GM12878 (cell line): Measurements from ENCODE around the gene C1RL. TPM values are rescaled to one million over a fixed set of nuclear protein-coding genes. Genes with fewer than 3 reads are reported as not detected.

Experiments
- ATAC-seq: fragments of 200-7000 bp; cut with Tn5 transposase; 3 replicates; pipeline ENCODE4 v1.9.1; 2020; ENCODE audit warnings: mild to moderate bottlenecking, moderate library complexity
- BruUV-seq: library from RNA; stranded (reverse); fragments of 400-500 nt; replicated peaks from 2 replicates; lab custom pipeline; 2021; lab: Mats Ljungman, UMichigan
- CTCF ChIA-PET: fragments of 300-600 bp; sonication (Branson Sonifier 250); formaldehyde crosslinking; extraction: SDS; loops from one replicate; lab custom pipeline; 2021; ENCODE audit warnings: inconsistent platforms; lab: Yijun Ruan, JAX
- POLR2A ChIA-PET: fragments of 350-600 bp; formaldehyde crosslinking; extraction: SDS; loops from one replicate; lab custom pipeline; 2021; ENCODE audit warnings: inconsistent platforms; lab: Charles Lee
- RAD21 ChIA-PET: fragments of 300-600 bp; sonication (Branson Sonifier 250); formaldehyde crosslinking; loops from one replicate; lab custom pipeline; 2023; ENCODE audit warnings: antibody characterized with exemption; ENCODE audit not compliant: unreplicated experiment; lab: Charles Lee
- SMC1A ChIA-PET: fragments of 300-600 bp; sonication (Branson Sonifier 250); formaldehyde crosslinking; loops from one replicate; lab custom pipeline; 2023; ENCODE audit not compliant: unreplicated experiment, uncharacterized antibody; lab: Charles Lee
- DNase-seq: peaks from one replicate; pipeline ENCODE4 v3.0.0-alpha.2; 2011; ENCODE audit warnings: low read depth, low spot score
- FAIRE-seq: peaks from 3 replicates; lab custom pipeline; 2011; peaks lifted over from hg19 to GRCh38; lab: Jason Lieb, UNC
- H2AFZ ChIP-seq: 2 replicates; pipeline ENCODE4 v1.6.0; 2011; ENCODE audit warnings: low read depth, low read length, control low read depth; ENCODE audit not compliant: control insufficient read depth
- H3K27ac ChIP-seq: 2 replicates; pipeline ENCODE4 v1.5.1; 2011; ENCODE audit warnings: control low read depth; ENCODE audit not compliant: control insufficient read depth, insufficient read depth
- H3K27me3 ChIP-seq, 2 experiments: replicated peaks in 1 of 2; 2 replicates each; pipeline versions ENCODE4 v1.6.0 to v1.6.1; 2011; ENCODE audit warnings: low read length in 1 of 2; ENCODE audit not compliant: control insufficient read depth in 2 of 2, insufficient read depth in 2 of 2
- H3K36me3 ChIP-seq, 2 experiments: 2 replicates each; pipeline ENCODE4 v1.5.1; 2011; ENCODE audit warnings: low read length in 1 of 2; ENCODE audit not compliant: control insufficient read depth in 2 of 2, insufficient read depth in 2 of 2
- H3K4me1 ChIP-seq: 2 replicates; pipeline ENCODE4 v1.6.1; 2011; ENCODE audit warnings: mild to moderate bottlenecking, low read length, moderate library complexity, mixed read lengths; ENCODE audit not compliant: control insufficient read depth, insufficient read depth
- H3K4me2 ChIP-seq: 2 replicates; pipeline ENCODE4 v1.6.0; 2011; ENCODE audit warnings: control low read depth; ENCODE audit not compliant: control insufficient read depth, insufficient read depth
- H3K4me3 ChIP-seq: fragments of 200-600 bp; sonication (generic); 2 replicates; pipeline ENCODE4 v1.5.1; 2016
- H3K79me2 ChIP-seq: 2 replicates; pipeline ENCODE4 v1.6.0; 2011; ENCODE audit warnings: low read length; ENCODE audit not compliant: control insufficient read depth, insufficient read depth
- H3K9ac ChIP-seq: 2 replicates; pipeline ENCODE4 v1.8.0; 2011; ENCODE audit warnings: low read length, control low read depth, mixed read lengths; ENCODE audit not compliant: control insufficient read depth, insufficient read depth
- H3K9me3 ChIP-seq: replicated peaks from 3 replicates; pipeline ENCODE4 v1.5.1; 2011; ENCODE audit warnings: mild to moderate bottlenecking, low read length; ENCODE audit not compliant: control insufficient read depth, insufficient read depth
- H4K20me1 ChIP-seq: 2 replicates; pipeline ENCODE4 v1.6.0; 2011; ENCODE audit not compliant: control insufficient read depth, insufficient read depth
- BMI1 ChIP-seq: fragments of 450-650 bp; IDR thresholded peaks from 2 replicates; pipeline ENCODE4 v1.6.1; 2016; ENCODE audit warnings: mild to moderate bottlenecking, moderate library complexity, borderline replicate concordance
- CBFB ChIP-seq: IDR thresholded peaks from 2 replicates; pipeline ENCODE4 v1.6.1; 2016; ENCODE audit warnings: antibody characterized with exemption, low read depth
- CBX3 ChIP-seq: fragments of 200-600 bp; sonication (generic); IDR thresholded peaks from 2 replicates; pipeline ENCODE4 v1.6.1; 2016; ENCODE audit warnings: low read depth, borderline replicate concordance
- CHD1 ChIP-seq: IDR thresholded peaks from 2 replicates; pipeline ENCODE4 v1.6.1; 2012; ENCODE audit warnings: low read depth, low read length, improper control_type of control experiment
- EED ChIP-seq: sonication (generic); IDR thresholded peaks from 2 replicates; pipeline ENCODE4 v1.6.1; 2016; ENCODE audit warnings: antibody characterized with exemption, low read depth
- GATAD2B ChIP-seq: fragments of 450-650 bp; conservative IDR thresholded peaks from 2 replicates; pipeline ENCODE4 v1.6.1; 2017; ENCODE audit warnings: low read depth, mild to moderate bottlenecking, moderate library complexity
- JUND ChIP-seq: IDR thresholded peaks from 2 replicates; pipeline ENCODE4 v1.6.1; 2012; ENCODE audit warnings: low read depth, mild to moderate bottlenecking, low read length, improper control_type of control experiment, moderate library complexity
- KLF5 ChIP-seq: fragments of 450-650 bp; IDR thresholded peaks from 2 replicates; pipeline ENCODE4 v1.6.1; 2014; ENCODE audit warnings: mild to moderate bottlenecking; ENCODE audit not compliant: partially characterized antibody
- MEF2B ChIP-seq: fragments of 450-650 bp; IDR thresholded peaks from 2 replicates; pipeline ENCODE4 v1.6.1; 2018; ENCODE audit warnings: mild to moderate bottlenecking, moderate library complexity; ENCODE audit not compliant: partially characterized antibody, poor library complexity, severe bottlenecking
- MYC ChIP-seq: IDR thresholded peaks from 2 replicates; pipeline ENCODE4 v1.6.1; 2011; ENCODE audit warnings: mild to moderate bottlenecking, low read length, moderate library complexity, inconsistent platforms; ENCODE audit not compliant: insufficient read depth, insufficient replicate concordance, insufficient read length, severe bottlenecking
- NFYB ChIP-seq: IDR thresholded peaks from 2 replicates; pipeline ENCODE4 v1.6.1; 2011; ENCODE audit warnings: low read depth, mild to moderate bottlenecking, low read length, improper control_type of control experiment, moderate library complexity; ENCODE audit not compliant: insufficient read depth
- PAX5 ChIP-seq: IDR thresholded peaks from 2 replicates; pipeline ENCODE4 v1.6.1; 2011; ENCODE audit warnings: low read depth, low read length, borderline replicate concordance
- TAF1 ChIP-seq: IDR thresholded peaks from 2 replicates; pipeline ENCODE4 v1.6.1; 2011; ENCODE audit warnings: mild to moderate bottlenecking, low read depth, low read length, borderline replicate concordance
- ZZZ3 ChIP-seq: IDR thresholded peaks from 2 replicates; pipeline ENCODE4 v1.6.1; 2011; ENCODE audit warnings: low read depth; ENCODE audit not compliant: control insufficient read depth, insufficient read length
- WGBS: methylation state at CpG from one replicate; pipeline ENCODE4 v1.1.6; 2016; ENCODE audit warnings: low lambda C conversion rate; ENCODE audit not compliant: insufficient replicate concordance, insufficient coverage; ENCODE audit errors: missing lambda C conversion rate; 5-methylcytosine and 5-hydroxymethylcytosine counted together
- in situ Hi-C: fragments of 300-500 bp; cut with MboI; formaldehyde crosslinking; loops from 9 replicates; pipeline ENCODE4 v1.14.3; 2018; ENCODE audit warnings: mixed read lengths
- intact Hi-C: fragments of 100-400 bp; cut with micrococcal nuclease; formaldehyde crosslinking; loops from one replicate; pipeline ENCODE4 v1.14.2; 2022; ENCODE audit not compliant: unreplicated experiment
- polyA plus RNA-seq, 11 experiments: library from polyadenylated mRNA; depleted of rRNA in 4 of 11; unstranded in 6 of 11; stranded (reverse) in 5 of 11; fragments of >200 nt; fragmentation: Nextera tagmentation in 4 of 11; fragmentation: Illumina TruSeq in 1 of 11; extraction: Ambion mirVana in 4 of 11; extraction: Trizol in 1 of 11; gene quantifications; 1 replicate in 1 of 11; 2 replicates in 10 of 11; pipeline versions ENCODE4 v1.2.1 to v1.2.3, GENCODE V29; 2011 to 2016; ENCODE audit warnings: inconsistent platforms in 2 of 11, missing spikeins in 2 of 11, low read depth in 1 of 11
- total RNA-seq, 4 experiments: library from RNA; depleted of rRNA in 3 of 4; stranded (reverse); fragments of >200 nt in 3 of 4; fragmentation: Illumina TruSeq in 1 of 4; extraction: Trizol in 1 of 4; gene quantifications; 2 replicates each; pipeline versions ENCODE4 v1.2.1 to v1.2.3, GENCODE V29; 2013 to 2021
- TF ChIP-seq, protein P1 (sequence below): fragments of 450-650 bp; formaldehyde crosslinking; IDR thresholded peaks from 2 replicates; pipeline ENCODE4 v1.4.0; 2022; ENCODE audit warnings: mild to moderate bottlenecking, moderate library complexity
- TF ChIP-seq, protein P2 (sequence below): fragments of 450-650 bp; IDR thresholded peaks from 2 replicates; pipeline ENCODE4 v1.6.1; 2016; ENCODE audit warnings: mild to moderate bottlenecking
- TF ChIP-seq, protein P3 (sequence below): IDR thresholded peaks from 2 replicates; pipeline ENCODE4 v1.6.1; 2011; ENCODE audit warnings: borderline replicate concordance, low read depth, mild to moderate bottlenecking, moderate library complexity, low read length; ENCODE audit not compliant: insufficient read depth, poor library complexity, severe bottlenecking

C1RL gene
- total and polyA plus RNA-seq, 10 of the 15 experiments (the other 5 are each of a cell fraction or from before 2014, with no cell fraction given) = 1.3 to 12.8 (median 8.1) TPM

DNA sequence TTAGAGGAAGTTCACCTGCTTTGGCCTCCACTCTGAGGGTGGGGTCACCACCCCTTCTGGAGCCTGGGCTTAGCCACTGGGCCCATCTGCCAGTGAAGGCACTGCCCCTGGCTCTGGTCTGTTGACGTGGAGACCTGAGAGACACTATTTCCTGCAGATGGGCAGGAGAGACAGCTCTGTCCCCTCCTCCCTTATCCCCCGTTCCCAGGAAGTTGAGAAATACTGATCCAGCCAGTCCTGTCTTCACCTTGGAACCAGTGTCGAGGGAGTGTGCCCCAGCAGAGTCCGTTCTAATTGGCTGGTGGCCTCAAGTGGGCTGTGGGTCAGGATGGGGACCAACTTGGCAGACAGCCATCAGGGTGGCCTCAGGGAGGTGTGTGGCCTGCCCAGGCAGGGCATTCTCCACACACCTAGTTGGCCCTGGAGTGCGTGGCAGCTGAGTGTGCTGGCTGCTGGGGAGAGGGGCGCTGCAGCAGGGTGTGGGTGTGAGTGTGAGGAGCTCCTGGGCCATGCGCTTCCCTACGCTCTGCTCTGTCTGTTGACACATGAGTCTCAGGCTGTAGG is 46.5 kb upstream of the C1RL start:
- Histone ChIP-seq H3K4me2 (no peak overlapping the region), H3K4me3 (no peak overlapping the region), H2AFZ (no peak overlapping the region), H4K20me1 (no peaks in the 10 kb centered on the region), H3K27me3 (no peaks in the 10 kb centered on the region), H3K9ac (no peak overlapping the region), H3K27ac (no peak overlapping the region), H3K36me3 (peaks cover 2 to 5% of the 10 kb centered on the region in 2 experiments), H3K9me3 (no peaks in the 10 kb centered on the region), H3K79me2 (no peaks in the 10 kb centered on the region), H3K4me1 (no peaks in the 10 kb centered on the region)
- no TSS peak for BruUV-seq
- DNase-seq (no peak), ATAC-seq (no peak), FAIRE-seq (no peak)
- intact Hi-C loops (no loop called here), in situ Hi-C loops (no loop called here)
- CTCF ChIA-PET = interaction anchor here (0.6 to 0.9 kb wide), 2 partner anchors 14 to 482 kb away, joined by 3 read pairs; no protein-coding TSS in a partner anchor
- SMC1A ChIA-PET = no interaction called here
- 83% methylated on average over 8 of the region's 8 CpGs for WGBS
- POLR2A ChIA-PET = no interaction called here
- RAD21 ChIA-PET = interaction anchor here (1.0 kb wide), 1 partner anchor 24 kb away, joined by 3 read pairs; no protein-coding TSS in a partner anchor
- TF ChIP-seq JUND (no peak), BMI1 (no peak), ZZZ3 (no peak), MYC (no peak), CBFB (no peak), GATAD2B (no peak), TAF1 (no peak), MEF2B (no peak), NFYB (no peak), PAX5 (no peak), EED (no peak), CBX3 (no peak), KLF5 (no peak), CHD1 (no peak)
- TF ChIP-seq, protein P1, sequence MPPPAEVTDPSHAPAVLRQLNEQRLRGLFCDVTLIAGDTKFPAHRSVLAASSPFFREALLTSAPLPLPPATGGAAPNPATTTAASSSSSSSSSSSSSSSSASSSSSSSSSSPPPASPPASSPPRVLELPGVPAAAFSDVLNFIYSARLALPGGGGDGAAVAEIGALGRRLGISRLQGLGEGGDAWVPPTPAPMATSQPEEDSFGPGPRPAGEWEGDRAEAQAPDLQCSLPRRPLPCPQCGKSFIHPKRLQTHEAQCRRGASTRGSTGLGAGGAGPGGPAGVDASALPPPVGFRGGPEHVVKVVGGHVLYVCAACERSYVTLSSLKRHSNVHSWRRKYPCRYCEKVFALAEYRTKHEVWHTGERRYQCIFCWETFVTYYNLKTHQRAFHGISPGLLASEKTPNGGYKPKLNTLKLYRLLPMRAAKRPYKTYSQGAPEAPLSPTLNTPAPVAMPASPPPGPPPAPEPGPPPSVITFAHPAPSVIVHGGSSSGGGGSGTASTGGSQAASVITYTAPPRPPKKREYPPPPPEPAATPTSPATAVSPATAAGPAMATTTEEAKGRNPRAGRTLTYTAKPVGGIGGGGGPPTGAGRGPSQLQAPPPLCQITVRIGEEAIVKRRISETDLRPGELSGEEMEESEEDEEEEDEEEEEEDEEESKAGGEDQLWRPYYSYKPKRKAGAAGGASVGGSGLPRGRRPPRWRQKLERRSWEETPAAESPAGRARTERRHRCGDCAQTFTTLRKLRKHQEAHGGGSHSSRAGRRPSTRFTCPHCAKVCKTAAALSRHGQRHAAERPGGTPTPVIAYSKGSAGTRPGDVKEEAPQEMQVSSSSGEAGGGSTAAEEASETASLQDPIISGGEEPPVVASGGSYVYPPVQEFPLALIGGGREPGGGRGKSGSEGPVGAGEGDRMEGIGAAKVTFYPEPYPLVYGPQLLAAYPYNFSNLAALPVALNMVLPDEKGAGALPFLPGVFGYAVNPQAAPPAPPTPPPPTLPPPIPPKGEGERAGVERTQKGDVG (CRISPR knock-in tag) = no peak
- TF ChIP-seq, protein P2, sequence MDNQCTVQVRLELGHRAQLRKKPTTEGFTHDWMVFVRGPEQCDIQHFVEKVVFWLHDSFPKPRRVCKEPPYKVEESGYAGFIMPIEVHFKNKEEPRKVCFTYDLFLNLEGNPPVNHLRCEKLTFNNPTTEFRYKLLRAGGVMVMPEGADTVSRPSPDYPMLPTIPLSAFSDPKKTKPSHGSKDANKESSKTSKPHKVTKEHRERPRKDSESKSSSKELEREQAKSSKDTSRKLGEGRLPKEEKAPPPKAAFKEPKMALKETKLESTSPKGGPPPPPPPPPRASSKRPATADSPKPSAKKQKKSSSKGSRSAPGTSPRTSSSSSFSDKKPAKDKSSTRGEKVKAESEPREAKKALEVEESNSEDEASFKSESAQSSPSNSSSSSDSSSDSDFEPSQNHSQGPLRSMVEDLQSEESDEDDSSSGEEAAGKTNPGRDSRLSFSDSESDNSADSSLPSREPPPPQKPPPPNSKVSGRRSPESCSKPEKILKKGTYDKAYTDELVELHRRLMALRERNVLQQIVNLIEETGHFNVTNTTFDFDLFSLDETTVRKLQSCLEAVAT = no peak
- TF ChIP-seq, protein P3, sequence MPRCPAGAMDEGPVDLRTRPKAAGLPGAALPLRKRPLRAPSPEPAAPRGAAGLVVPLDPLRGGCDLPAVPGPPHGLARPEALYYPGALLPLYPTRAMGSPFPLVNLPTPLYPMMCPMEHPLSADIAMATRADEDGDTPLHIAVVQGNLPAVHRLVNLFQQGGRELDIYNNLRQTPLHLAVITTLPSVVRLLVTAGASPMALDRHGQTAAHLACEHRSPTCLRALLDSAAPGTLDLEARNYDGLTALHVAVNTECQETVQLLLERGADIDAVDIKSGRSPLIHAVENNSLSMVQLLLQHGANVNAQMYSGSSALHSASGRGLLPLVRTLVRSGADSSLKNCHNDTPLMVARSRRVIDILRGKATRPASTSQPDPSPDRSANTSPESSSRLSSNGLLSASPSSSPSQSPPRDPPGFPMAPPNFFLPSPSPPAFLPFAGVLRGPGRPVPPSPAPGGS = no peak
